Inferior parietal cortex (tissue), 1 donor: ENCODE measurements around the gene ZNF649.
"Not testable (repeated sequence)": the region's sequence is repeated elsewhere in the genome, so short reads cannot be mapped to it uniquely, and the experiment has no call there.

Experiments used
- DNase-seq: peaks from one replicate; pipeline ENCODE4 v3.0.0-alpha.2; 2016; ENCODE audit errors: extremely low spot score

ZNF649 gene

DNA sequence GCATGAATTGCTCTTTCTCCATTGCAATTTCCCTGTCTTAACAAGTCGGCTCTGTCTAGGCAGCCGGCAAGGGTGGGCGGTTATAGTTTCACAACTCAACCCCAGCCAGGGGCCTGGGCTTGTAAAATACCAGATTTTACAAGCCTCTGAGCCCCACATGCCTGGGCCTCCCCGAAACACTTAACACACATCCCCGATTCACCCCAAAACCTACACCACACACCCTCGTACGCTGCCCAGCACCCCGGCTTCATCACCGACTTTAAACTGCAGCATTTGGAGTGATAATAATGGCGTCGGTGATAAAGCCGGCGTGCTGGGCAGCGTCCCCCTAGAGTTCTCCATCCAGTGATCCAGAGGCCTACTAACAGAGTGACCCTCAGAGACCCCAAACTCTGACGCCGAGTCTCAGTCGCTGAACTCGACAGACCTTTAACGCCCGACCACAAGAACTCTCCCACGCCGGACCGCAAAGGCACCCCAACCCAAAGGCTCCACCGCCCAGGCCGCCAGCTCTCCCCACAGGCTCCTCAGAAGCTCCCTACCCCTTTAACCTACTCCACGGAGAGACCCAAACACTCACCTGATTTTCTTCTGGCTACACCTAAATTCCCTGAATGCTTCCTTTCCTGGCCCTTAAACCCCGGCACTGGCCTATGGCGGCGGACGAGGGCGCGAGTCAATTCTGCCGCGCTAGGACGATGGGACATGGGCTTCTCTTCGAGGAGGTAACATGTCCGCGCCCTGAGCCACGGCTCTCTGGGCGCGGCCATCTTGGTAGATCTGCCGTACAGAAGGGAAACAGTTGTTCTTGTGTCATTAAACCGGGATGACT, at the start of gene ZNF649:
Gene ZNF649 (minus strand): TSS at position 687 of the 835 bp plus-strand sequence. CDS start 4,910 bp downstream, outside the sequence.
- peak; percentile 88 for DNase-seq

DNA sequence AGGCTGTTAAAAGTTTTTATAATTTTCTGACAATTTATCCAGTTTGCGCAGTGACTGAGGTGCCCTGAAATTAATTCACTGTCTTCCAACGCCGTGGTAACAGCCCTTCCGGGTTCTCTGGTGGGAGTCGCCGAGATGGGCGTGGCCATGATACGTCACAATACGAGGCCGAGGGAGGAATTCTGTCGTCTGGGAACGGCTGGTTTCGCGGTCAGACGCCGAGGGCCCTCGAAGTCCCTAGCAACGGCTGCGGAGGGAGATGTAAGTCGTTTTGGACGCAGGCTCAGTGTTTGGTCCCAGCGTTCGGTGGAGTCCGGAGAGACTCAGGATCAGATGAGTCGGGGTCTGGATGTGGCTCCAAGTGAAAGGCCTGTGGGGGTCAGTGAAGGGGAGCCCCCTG, 44.2 kb upstream of the ZNF649 start:
- DNase-seq = no peak

DNA sequence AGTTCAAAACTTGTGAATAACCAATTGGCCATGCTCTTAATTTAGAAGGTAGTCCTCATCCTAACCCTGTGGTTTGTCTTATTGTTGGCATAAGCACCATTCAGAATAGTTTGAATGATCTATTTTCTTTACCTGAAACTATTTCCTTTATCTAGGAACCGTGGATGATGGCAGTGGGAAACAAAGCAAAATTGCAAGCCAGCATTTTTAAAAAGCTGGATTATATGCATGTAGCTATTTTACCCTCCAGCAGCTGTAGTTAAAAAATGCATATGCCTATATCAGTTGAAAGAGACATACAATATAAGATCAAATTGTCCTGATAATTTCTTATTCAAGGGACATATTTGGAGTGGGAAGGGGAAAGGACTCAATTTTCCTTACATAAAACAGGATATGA, 41.8 kb upstream of the ZNF649 start:
- DNase-seq = no peak

DNA sequence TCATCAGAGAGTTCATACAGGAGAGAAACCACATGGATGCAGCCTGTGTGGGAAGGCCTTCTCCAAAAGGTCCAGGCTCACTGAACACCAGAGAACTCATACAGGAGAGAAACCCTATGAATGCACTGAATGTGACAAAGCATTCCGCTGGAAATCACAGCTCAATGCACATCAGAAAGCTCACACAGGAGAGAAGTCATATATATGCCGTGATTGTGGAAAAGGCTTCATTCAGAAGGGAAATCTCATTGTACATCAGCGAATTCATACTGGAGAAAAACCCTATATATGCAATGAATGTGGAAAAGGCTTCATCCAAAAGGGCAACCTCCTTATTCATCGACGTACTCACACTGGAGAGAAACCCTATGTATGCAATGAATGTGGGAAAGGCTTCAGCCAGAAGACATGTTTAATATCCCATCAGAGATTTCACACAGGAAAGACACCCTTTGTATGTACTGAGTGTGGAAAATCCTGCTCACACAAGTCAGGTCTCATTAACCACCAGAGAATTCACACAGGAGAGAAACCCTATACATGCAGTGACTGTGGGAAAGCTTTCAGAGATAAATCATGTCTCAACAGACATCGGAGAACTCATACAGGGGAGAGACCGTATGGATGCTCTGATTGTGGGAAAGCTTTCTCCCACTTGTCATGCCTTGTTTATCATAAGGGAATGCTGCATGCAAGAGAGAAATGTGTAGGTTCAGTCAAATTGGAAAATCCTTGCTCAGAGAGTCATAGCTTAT, 40.2 kb upstream of the ZNF649 start:
- DNase-seq = no peak

DNA sequence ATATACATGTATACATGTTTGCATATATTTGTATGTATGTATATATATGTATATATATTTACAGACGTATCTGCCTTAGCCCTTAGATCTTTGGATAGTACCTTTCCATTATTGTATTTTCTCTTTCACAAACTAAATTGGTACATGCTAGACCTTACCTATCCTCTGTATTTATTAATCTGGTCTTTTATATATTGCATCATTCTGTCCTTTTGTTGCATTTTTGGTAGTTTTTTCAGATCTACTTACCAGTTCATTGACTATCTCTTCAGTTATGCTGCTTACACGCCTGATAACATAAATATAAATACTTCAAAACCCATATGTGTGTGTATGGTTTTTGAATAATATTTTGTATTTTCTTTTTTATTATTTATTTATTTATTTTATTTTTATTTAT, 34.1 kb upstream of the ZNF649 start:
- no peak for DNase-seq

DNA sequence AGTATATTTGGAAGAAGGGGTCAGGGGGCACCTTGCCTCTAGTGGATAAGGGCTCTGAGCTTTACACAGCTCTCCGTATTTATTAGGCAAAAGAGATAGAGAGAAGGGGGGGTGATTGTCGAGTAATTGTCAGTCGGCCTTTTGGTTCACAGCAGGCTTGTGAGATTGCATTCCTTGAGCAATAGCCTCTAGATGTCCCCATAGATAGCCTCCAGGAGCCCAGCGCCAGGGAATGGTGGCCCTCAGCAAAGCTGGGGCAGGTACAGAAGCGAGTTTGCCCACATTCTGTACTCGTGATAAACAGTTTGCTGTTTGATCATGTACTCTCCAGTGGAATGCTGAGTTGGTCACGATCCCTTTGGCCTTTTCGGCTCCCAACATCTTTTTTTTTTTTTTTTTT, 27.1 kb upstream of the ZNF649 start:
- no peak for DNase-seq

DNA sequence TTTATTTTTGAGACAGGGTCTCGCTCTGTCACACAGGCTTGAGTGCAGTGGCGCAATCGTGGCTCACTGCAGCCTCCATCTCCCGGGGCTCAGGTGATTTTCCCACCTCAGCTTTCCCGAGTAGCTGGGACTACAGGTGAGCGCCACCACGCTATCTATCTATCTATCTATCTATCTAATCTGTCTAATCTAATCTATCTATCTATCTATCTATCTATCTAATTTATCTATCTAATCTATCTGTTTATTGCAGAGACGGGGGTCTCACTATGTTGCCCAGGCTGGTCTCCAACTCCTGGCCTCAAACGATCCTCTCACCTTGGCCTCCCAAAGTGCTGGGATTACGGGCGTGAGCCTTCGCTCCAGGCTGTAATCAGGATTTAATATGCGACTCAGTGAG, 23.0 kb upstream of the ZNF649 start:
- DNase-seq = no peak

DNA sequence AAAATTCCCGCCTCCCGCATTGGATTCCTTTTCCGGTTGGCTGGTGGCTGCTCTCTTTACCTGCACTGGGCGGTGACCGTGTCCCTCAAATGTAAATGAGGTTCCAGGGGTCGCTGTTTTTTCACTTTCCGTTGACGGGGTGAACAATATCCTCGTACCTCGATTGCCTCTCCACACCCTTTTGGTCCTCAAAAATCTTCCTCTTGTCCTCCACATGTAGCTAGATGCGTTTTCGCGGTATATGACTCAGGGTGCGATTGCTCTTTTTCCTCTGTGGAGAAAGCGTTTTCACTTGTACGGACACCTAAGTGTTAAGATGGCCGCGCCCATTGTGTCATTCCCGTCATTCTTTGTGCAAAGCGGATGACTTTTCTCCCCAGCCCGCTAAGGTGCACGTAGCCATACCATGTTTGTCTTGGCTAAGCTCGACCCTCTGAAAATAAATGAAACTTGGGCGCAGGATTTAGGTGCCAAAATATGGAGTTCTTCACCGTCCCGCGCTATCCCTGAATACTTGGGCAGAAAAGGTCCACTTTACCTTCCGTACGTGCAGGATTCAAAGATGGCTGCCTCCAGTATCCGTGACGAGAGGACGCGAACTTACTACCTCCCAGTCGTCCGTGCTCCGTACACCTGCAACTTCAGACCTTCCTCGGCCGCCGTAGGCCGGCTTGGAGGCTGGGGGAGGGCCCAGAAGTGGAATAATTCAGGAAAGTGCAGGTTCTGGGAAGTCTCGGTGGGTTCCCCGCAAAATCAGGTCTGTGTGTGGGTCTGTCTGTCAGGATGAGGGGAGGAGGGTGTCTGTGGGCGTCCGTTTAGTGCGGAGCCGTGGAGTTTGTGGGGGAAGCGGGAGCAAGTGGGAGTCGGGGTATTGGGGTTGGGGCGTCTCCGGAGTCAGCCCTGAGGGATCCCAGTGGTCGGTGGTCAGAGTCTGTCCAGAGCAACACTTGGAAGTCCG, 22.2 kb upstream of the ZNF649 start, which contains the start of gene ZNF613:
Gene ZNF613 (plus strand): TSS at position 689 of the 958 bp plus-strand sequence. CDS start 8,749 bp downstream, outside the sequence.
- peak; percentile 96 for DNase-seq

DNA sequence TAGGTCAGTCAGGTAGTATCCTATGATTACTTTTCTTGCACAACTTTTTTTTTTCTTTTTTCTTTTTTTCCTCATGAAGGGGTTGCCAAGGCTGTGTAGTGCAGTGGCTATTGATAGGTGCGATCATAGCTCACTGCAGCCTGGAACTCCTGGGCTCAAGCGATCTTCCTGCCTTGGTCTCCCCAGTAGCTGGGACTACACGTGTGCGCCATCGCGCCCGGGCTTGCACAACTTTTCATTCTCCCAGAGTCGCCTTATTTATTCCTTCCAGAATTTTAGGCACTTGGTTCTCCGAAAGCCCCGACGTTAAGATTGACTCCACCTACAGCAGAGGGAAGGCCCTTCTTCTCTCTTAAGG, 21.6 kb upstream of the ZNF649 start:
- DNase-seq = no peak

DNA sequence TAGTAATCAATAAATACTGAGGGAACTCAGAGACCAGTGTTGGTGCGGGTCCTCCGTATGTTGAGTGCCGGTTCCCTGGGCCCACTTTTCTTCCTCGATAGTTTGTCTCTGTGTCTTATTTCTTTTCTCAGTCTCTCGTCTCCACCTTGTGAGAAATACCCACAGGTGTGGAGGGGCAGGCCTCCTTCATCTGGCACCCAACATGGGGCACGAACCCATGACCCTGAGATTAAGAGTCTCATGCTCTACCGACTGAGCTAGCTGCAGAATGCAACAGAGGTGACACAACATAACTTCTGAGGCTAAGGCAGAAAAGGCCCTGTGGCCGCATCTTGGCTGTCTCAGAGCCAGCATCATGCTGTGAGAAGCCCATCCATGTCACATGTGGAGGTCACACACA, 17.1 kb upstream of the ZNF649 start:
- DNase-seq = no peak

DNA sequence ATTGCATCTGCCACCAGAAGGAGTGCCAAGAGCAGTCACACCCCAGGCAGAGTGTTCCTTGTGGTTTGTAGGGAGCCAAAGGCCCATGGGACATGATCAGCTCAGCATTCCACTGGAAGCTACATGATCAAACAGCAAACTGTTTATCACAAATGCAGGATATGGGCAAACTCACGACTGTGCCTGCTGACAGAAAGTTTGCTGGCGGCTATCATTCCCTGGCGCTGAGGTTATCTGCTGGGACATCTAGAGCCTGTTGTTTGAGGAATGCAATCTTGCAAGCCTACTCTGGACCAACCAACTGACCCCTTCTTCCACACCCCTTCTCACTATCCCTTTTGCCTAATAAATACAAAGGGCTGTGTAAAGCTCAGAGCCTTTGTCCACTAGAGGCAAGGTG, 14.8 kb upstream of the ZNF649 start:
- DNase-seq = no peak

DNA sequence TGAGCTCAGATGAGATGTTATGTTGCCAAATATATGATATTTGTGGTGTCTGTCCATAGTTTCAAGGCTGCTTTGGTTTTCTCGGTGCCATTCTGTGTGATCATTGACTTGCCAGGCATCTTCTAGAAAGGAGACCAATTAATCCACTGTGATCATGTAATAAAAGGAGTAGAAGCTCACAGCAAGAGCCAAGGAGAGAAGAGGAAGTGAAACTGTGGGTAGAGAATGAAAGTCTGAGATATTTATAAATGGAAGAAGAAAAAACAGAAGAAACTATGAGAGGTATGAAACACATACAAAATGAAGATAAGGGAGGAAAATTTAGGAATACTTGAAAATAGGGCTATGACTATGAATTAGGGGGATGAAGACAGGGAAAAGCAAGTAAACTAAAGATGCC, 11.3 kb upstream of the ZNF649 start:
- DNase-seq = no peak

DNA sequence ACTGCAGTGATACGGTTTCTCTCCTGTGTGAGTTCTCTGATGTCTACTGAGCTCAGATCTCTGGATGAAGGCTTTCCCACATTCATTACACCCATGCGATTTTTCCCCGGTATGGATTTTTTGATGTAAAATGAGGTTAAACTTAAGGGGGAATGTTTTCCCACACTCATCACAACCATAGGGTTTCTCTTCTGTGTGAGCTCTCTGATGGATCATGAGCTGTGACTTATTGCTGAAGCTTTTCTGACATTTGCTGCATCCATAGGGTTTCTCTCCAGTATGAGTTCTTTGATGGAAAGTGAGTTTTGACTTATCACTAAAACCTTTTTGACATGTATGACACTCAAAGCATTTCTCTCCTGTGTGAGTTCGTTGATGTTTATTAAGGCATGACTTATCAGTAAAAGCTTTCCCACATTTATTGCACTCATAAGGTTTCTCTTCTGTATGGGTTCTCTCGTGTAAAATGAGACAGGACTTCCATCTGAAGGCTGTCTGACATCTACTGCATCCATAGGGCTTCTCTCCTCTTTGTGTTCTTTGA, 10.6 kb upstream of the ZNF649 start:
- DNase-seq = no peak

DNA sequence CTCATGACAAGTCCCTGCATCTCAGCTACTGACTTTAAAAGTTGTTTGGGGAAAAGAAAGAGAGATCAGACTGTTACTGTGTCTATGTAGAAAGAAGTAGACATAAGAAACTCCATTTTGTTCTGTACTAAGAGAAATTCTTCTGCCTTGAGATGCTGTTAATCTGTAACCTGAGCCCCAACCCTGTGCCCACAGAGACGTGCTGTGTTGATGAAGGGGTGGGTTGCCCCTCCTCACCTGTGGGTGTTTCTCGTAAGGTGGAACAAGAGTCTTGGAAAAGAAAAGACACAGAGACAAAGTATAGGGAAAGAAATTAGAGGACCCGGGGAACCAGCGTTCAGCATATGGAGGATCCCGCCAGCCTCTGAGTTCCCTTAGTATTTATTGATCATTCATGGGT, 3.2 kb upstream of the ZNF649 start:
- DNase-seq = not testable (repeated sequence)

DNA sequence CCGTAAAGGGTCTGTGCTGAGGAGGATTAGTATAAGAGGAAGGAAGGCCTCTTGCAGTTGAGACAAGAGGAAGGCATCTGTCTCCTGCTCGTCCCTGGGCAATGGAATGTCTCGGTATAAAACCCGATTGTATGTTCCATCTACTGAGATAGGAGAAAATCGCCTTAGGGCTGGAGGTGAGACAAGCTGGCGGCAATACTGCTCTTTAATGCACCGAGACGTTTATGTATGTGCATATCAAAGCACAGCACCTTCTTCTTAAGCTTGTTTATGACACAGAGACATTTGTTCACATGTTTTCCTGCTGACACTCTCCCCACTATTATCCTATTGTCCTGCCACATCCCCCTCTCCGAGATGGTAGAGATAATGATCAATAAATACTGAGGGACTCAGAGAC, 1.3 kb upstream of the ZNF649 start:
- DNase-seq = not testable (repeated sequence)

DNA sequence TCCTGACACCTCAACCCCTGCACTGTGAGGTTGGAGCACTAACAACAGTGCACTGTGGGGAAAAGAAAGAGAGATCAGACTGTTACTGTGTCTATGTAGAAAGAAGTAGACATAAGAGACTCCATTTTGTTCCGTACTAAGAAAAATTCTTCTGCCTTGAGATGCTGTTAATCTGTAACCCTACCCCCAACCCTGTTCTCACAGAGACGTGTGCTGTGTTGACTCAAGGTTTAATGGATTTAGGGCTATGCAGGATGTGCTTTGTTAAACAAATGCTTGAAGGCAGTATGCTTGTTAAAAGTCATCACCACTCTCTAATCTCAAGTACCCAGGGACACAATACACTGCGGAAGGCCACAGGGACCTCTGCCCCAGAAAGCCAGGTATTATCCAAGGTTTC, 822 bp upstream of the ZNF649 start:
- DNase-seq = not testable (repeated sequence)

DNA sequence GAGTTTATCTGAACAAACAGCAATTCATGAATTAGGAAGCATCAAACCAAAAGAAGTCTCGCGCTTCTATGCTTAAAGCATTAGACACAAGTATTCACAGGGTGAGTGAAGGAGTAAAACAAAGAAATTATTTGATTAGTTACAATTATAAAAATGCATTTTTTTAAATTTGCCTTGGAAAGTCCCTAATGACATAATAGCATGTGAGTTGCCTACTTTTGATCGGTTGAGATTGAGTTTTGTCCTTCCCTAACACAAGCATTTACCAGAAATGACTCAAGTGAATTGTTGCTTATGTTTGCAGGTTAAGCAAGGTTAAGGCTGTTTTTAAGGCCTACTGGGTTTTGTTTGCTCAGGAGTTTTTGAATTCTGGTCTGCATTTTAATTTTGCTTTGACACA, 389 bp upstream of the ZNF649 start:
- DNase-seq = no peak

DNA sequence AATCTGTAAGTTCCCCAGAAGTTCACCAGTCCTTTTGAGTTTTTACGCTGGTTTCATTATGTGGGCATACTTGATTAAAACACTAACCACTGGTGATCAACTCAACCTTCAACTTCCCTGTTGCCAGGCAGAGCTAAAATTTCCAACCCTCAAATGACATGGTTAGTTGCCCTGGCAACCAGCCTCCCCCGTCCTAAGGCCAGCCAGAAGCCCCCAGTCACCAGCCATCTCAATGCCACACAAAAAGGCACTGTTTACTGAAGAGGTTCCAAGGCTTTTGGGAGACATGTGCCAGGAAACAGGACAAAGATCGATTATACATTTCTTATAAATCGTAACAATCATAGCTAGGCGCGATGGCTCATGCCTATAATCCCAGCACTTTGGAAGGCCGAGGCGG, 1.6 kb downstream of the ZNF649 start:
- DNase-seq = peak; percentile 4

DNA sequence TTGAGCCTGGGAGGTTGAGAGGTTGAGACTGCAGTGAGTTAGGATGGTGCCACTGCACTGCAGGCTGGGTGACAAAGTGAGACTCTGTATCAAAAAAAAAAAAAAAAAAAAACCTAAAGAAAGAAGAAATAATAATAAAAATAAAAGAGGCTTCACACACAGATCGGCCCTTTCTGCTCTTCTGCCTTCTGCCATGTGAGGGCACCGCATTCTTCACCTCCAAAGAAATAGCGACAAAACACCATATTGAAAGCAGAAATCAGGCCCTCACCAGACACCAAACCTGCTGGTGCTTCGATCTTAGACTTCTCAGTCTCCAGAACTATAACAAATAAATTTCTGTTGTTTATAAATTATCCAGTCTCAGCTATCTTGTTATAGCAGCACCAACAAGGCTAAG, 3.0 kb downstream of the ZNF649 start:
- no peak for DNase-seq

DNA sequence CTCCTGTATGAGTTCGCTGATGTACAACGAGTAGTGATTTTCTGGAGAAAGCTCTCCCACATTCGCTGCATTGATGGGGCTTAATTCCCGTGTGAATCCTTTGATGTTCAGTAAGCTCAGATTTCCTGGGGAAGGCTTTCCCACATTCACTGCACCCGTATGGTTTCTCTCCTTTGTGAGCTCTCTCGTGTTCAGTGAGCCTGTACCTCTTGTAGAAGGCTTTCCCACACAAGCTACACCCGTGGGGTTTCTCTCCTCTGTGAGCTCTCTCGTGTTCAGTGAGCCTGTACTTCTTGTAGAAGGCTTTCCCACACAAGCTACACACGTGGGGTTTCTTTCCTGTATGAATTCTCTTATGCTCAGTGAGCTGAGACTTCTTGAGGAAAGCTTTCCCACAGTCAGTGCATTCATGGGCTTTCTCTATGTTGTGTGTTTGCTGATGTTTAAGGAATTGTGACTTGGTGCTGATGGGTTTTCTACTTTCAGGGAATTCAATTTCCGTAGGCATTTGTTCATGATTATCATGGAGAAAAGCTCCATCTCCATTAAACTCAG, 13.5 kb downstream of the ZNF649 start:
- DNase-seq = no peak

DNA sequence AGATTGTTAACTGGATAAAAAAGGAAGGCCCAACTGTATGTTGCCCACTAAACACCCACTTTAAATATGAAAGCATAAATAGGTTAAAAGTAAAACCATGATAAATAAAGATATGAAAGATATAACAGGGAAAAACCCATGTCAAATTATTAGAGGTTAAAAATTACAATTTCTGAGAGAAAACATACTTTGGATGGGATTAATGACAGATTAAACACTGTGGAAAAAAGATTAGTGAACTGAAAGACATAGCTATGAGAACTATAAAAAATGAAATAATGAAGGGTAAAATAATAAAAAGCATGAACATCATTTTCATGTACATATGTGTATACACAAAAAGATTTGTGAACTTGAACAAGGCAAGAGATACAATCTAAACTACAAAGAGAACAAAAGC, 14.9 kb downstream of the ZNF649 start:
- no peak for DNase-seq
